ENCODE results near the gene MIA. TPM values are rescaled to one million over a fixed set of nuclear protein-coding genes. Genes with fewer than 3 reads are reported as not detected.

The MIA gene
- total and polyA plus RNA-seq, 2 of the 8 experiments (the other 6 are each of a cell fraction or from before 2014, with no cell fraction given), result not detected

- H2BK12ac ChIP-seq (ENCODE audit: low read depth, low read length), result no peak overlapping the region
- TF ChIP-seq KDM4A (IDR thresholded peaks at IDR 0.05; ENCODE audit: low read depth, low read length, severe bottlenecking), result no peak
- TF ChIP-seq NANOG (IDR thresholded peaks at IDR 0.05; ENCODE audit: insufficient read depth, low read depth, low read length, poor library complexity, severe bottlenecking), result no peak
- no peak for TF ChIP-seq SP2 (IDR thresholded peaks at IDR 0.05; ENCODE audit: low read length)
- TF ChIP-seq TEAD4 (IDR thresholded peaks at IDR 0.05; ENCODE audit: low read depth, low read length), result no peak
- no peak for TF ChIP-seq EZH2 (IDR thresholded peaks at IDR 0.05; ENCODE audit: low read depth, low read length, severe bottlenecking)
- no peak for TF ChIP-seq CBX5 (IDR thresholded peaks at IDR 0.05; ENCODE audit: low read depth, low read length)
- TF ChIP-seq SAP30 (IDR thresholded peaks at IDR 0.05; ENCODE audit: insufficient read depth, insufficient replicate concordance, low read length), result no peak
- no peak for TF ChIP-seq JUN (IDR thresholded peaks at IDR 0.05; ENCODE audit: low read depth, low read length)
- no peak for TF ChIP-seq TAF1 (IDR thresholded peaks at IDR 0.05; ENCODE audit: low read depth, low read length)
- no peak for TF ChIP-seq E2F6 (IDR thresholded peaks at IDR 0.05)
- no peak for TF ChIP-seq CHD2 (IDR thresholded peaks at IDR 0.05; ENCODE audit: low read length)
- no peak for TF ChIP-seq SP1 (IDR thresholded peaks at IDR 0.05; ENCODE audit: low read depth, low read length)
- H3K14ac ChIP-seq (ENCODE audit: insufficient read length), result no peak overlapping the region
- H3K18ac ChIP-seq (ENCODE audit: extremely low read depth, low read length), result no peak overlapping the region
- no peaks in the 10 kb centered on the region; the same call in 1 of the 2 replicates for H3K23me2 ChIP-seq (ENCODE audit: low read depth, low read length)
- ChIA-PET CTCF (ENCODE audit: partially characterized antibody) (interaction anchor here (0.7 to 1.4 kb wide), 4 partner anchors 10 to 42 kb away, joined by 3 to 6 read pairs (median 4); no protein-coding TSS in a partner anchor), POLR2A (ENCODE audit: partially characterized antibody) (interaction anchor here (0.7 to 17.9 kb wide), 8 partner anchors 8 to 40 kb away, joined by 3 to 399 read pairs (median 4); partner anchors contain the start of genes ACTMAP, RAB4B and SNRPA)
- FAIRE-seq, result no peak
- H3K4ac ChIP-seq (replicated peaks; ENCODE audit: insufficient read length, low read depth, low read length), result no peak overlapping the region
- H3K4me2 ChIP-seq (ENCODE audit: insufficient read depth in 1 of 2, low read depth in 2 of 2, low read length in 2 of 2), result no peak overlapping the region
- WGBS, 2 experiments (ENCODE audit: extremely low coverage in 1 of 2, insufficient coverage in 1 of 2, insufficient read length in 1 of 2, insufficient replicate concordance in 2 of 2, low coverage in 1 of 2, low lambda C conversion rate in 2 of 2, missing lambda C conversion rate in 1 of 2), result 91% methylated on average over 7 of the region's 7 CpGs; no CpG with 5 or more reads in 1 of the 2 experiments
- H2BK20ac ChIP-seq (ENCODE audit: low read length), result no peak overlapping the region
- peaks cover 0 to 4% of the 10 kb centered on the region in 2 experiments; a peak in 2 of 4 replicates for H3K79me2 ChIP-seq (ENCODE audit: control insufficient read depth in 1 of 2, insufficient read depth in 2 of 2, low read length in 2 of 2)
- no peak overlapping the region for H2BK15ac ChIP-seq (ENCODE audit: low read length)
- H3K9ac ChIP-seq (replicated peaks in 1 of 4; ENCODE audit: extremely low read depth in 1 of 4, low read depth in 3 of 4, low read length in 3 of 4), result no peak overlapping the region
- H2BK120ac ChIP-seq (replicated peaks; ENCODE audit: low read depth, low read length), result no peak overlapping the region
- DNase-seq (ENCODE audit: low read depth in 1 of 2, low spot score in 2 of 2), result no peak
- no peak overlapping the region for H4K5ac ChIP-seq (ENCODE audit: insufficient read length, low read depth, low read length)
- no peak overlapping the region for H3K23ac ChIP-seq (ENCODE audit: insufficient read length)
- H2BK5ac ChIP-seq (ENCODE audit: low read depth, low read length), result no peak overlapping the region
- peaks cover 14 to 24% of the 10 kb centered on the region in 2 experiments for H4K20me1 ChIP-seq (replicated peaks in 1 of 2; ENCODE audit: control insufficient read depth in 1 of 2, insufficient read depth in 2 of 2, low read length in 2 of 2)
- H3K27me3 ChIP-seq (replicated peaks in 1 of 4; ENCODE audit: control insufficient read depth in 3 of 4, extremely low read depth in 1 of 4, insufficient read depth in 3 of 4, low read length in 3 of 4), result no peaks in the 10 kb centered on the region
- H3K27ac ChIP-seq (ENCODE audit: low read depth, low read length), result no peak overlapping the region
- no peak overlapping the region for H2AFZ ChIP-seq (ENCODE audit: low read length)
- peaks cover 2% of the 10 kb centered on the region; the same call in 1 of the 2 replicates for H3K79me1 ChIP-seq (ENCODE audit: low read depth, low read length)
- H3K9me3 ChIP-seq (ENCODE audit: insufficient read depth in 2 of 2, low read depth in 1 of 2, low read length in 1 of 2), result no peaks in the 10 kb centered on the region
- H3K56ac ChIP-seq (replicated peaks; ENCODE audit: insufficient read length, low read depth, low read length), result no peak overlapping the region
- no peak overlapping the region for H2AK5ac ChIP-seq (ENCODE audit: low read depth, low read length)
- H3K4me3 ChIP-seq (ENCODE audit: extremely low read depth in 1 of 4, insufficient read depth in 2 of 4, low read depth in 3 of 4, low read length in 4 of 4), result no peak overlapping the region
- no peaks in the 10 kb centered on the region for H3K4me1 ChIP-seq (replicated peaks in 1 of 4; ENCODE audit: control insufficient read depth in 3 of 4, insufficient read depth in 4 of 4, low read length in 3 of 4)
- H3K36me3 ChIP-seq (ENCODE audit: control insufficient read depth in 2 of 4, insufficient read depth in 4 of 4, low read length in 3 of 4), result peaks cover 53 to 82% (median 66%) of the 10 kb centered on the region in 4 experiments
- no peak overlapping the region for H4K91ac ChIP-seq (replicated peaks; ENCODE audit: insufficient read length, low read length)
- no peak overlapping the region for H4K8ac ChIP-seq (ENCODE audit: extremely low read depth, insufficient read depth, low read length)
These were observed 11.8 kb upstream of the MIA start for GRCh38 chr19:40763526-40763925.

Data from H1 (cell line).